ENCODE data around the gene RPS17. TPM values are rescaled to one million over a fixed set of nuclear protein-coding genes. Genes with fewer than 3 reads are reported as not detected.

Gene RPS17
- total and polyA plus RNA-seq, 2 donors (not counting 1 experiment from before 2014, with no cell fraction given) = 2,605 to 4,073 TPM

- H2AFZ ChIP-seq (ENCODE audit: low read length) = no peak overlapping the region
- H3K79me2 ChIP-seq (ENCODE audit: control insufficient read depth, insufficient read depth, low read length) = no peaks in the 10 kb centered on the region
- no peaks in the 10 kb centered on the region for H3K4me1 ChIP-seq (ENCODE audit: control insufficient read depth, extremely low read depth, insufficient read depth, low read length)
- no peak overlapping the region for H3K27ac ChIP-seq (ENCODE audit: insufficient read depth, low read length)
- DNase-seq (ENCODE audit: low read depth in 2 of 2) = no peak
- H3K4me2 ChIP-seq (ENCODE audit: extremely low read depth, insufficient read depth, low read length) = no peak overlapping the region
- no peaks in the 10 kb centered on the region for H3K36me3 ChIP-seq (ENCODE audit: control insufficient read depth, insufficient read depth, low read length)
- H3K9ac ChIP-seq (ENCODE audit: insufficient read depth, low read length) = no peak overlapping the region
- no peaks in the 10 kb centered on the region for H4K20me1 ChIP-seq (ENCODE audit: control insufficient read depth, extremely low read depth, insufficient read depth, low read length)
- no peak overlapping the region for H3K4me3 ChIP-seq (replicated peaks in 1 of 4; ENCODE audit: control extremely low read depth in 1 of 4, insufficient read depth in 1 of 4, low read depth in 3 of 4, low read length in 4 of 4)
- H3K27me3 ChIP-seq (ENCODE audit: control insufficient read depth, insufficient read depth, low read length) = no peaks in the 10 kb centered on the region
- no peaks in the 10 kb centered on the region for H3K9me3 ChIP-seq (ENCODE audit: control insufficient read depth, insufficient read depth, low read depth, low read length)
- TF ChIP-seq CTCF (conservative IDR thresholded peaks at IDR 0.05 in 1 of 2, IDR thresholded peaks at IDR 0.05 in 1 of 2; ENCODE audit: low read depth in 1 of 2, low read length in 2 of 2) = no peak
- TF ChIP-seq EZH2 (IDR thresholded peaks at IDR 0.05; ENCODE audit: low read length, missing control alignments) = no peak
Measured at GRCh38 chr15:82580713-82581112, 40.5 kb upstream of the RPS17 start.

- peaks cover 7% of the 10 kb centered on the region for H3K4me1 ChIP-seq (ENCODE audit: control insufficient read depth, extremely low read depth, insufficient read depth, low read length)
- TF ChIP-seq CTCF (conservative IDR thresholded peaks at IDR 0.05 in 1 of 2, IDR thresholded peaks at IDR 0.05 in 1 of 2; ENCODE audit: low read depth in 1 of 2, low read length in 2 of 2) (no peak), EZH2 (IDR thresholded peaks at IDR 0.05; ENCODE audit: low read length, missing control alignments) (no peak)
- no peak overlapping the region for H3K27ac ChIP-seq (ENCODE audit: insufficient read depth, low read length)
- no peaks in the 10 kb centered on the region for H3K79me2 ChIP-seq (ENCODE audit: control insufficient read depth, insufficient read depth, low read length)
- no peaks in the 10 kb centered on the region for H3K9me3 ChIP-seq (ENCODE audit: control insufficient read depth, insufficient read depth, low read depth, low read length)
- no peak overlapping the region for H3K9ac ChIP-seq (ENCODE audit: insufficient read depth, low read length)
- H3K27me3 ChIP-seq (ENCODE audit: control insufficient read depth, insufficient read depth, low read length) = no peaks in the 10 kb centered on the region
- no peak overlapping the region for H3K4me3 ChIP-seq (replicated peaks in 1 of 4; ENCODE audit: control extremely low read depth in 1 of 4, insufficient read depth in 1 of 4, low read depth in 3 of 4, low read length in 4 of 4)
- DNase-seq (ENCODE audit: low read depth in 2 of 2) = no peak
- no peak overlapping the region for H3K4me2 ChIP-seq (ENCODE audit: extremely low read depth, insufficient read depth, low read length)
- H2AFZ ChIP-seq (ENCODE audit: low read length) = no peak overlapping the region
- no peaks in the 10 kb centered on the region for H4K20me1 ChIP-seq (ENCODE audit: control insufficient read depth, extremely low read depth, insufficient read depth, low read length)
- H3K36me3 ChIP-seq (ENCODE audit: control insufficient read depth, insufficient read depth, low read length) = no peaks in the 10 kb centered on the region
Measured at GRCh38 chr15:82575335-82575734, 35.1 kb upstream of the RPS17 start.

GRCh38 chr15:82572986-82573385 lies 32.7 kb upstream of the RPS17 start:
- TF ChIP-seq CTCF (conservative IDR thresholded peaks at IDR 0.05 in 1 of 2, IDR thresholded peaks at IDR 0.05 in 1 of 2; ENCODE audit: low read depth in 1 of 2, low read length in 2 of 2) = no peak
- no peak for TF ChIP-seq EZH2 (IDR thresholded peaks at IDR 0.05; ENCODE audit: low read length, missing control alignments)
- H3K27ac ChIP-seq (ENCODE audit: insufficient read depth, low read length) = no peak overlapping the region
- peaks cover 7% of the 10 kb centered on the region for H3K4me1 ChIP-seq (ENCODE audit: control insufficient read depth, extremely low read depth, insufficient read depth, low read length)
- H2AFZ ChIP-seq (ENCODE audit: low read length) = no peak overlapping the region
- H3K36me3 ChIP-seq (ENCODE audit: control insufficient read depth, insufficient read depth, low read length) = no peaks in the 10 kb centered on the region
- no peak for DNase-seq (ENCODE audit: low read depth in 2 of 2)
- H3K79me2 ChIP-seq (ENCODE audit: control insufficient read depth, insufficient read depth, low read length) = no peaks in the 10 kb centered on the region
- no peak overlapping the region for H3K9ac ChIP-seq (ENCODE audit: insufficient read depth, low read length)
- H3K4me3 ChIP-seq (replicated peaks in 1 of 4; ENCODE audit: control extremely low read depth in 1 of 4, insufficient read depth in 1 of 4, low read depth in 3 of 4, low read length in 4 of 4) = no peak overlapping the region
- no peak overlapping the region for H3K4me2 ChIP-seq (ENCODE audit: extremely low read depth, insufficient read depth, low read length)
- H3K9me3 ChIP-seq (ENCODE audit: control insufficient read depth, insufficient read depth, low read depth, low read length) = no peaks in the 10 kb centered on the region
- H4K20me1 ChIP-seq (ENCODE audit: control insufficient read depth, extremely low read depth, insufficient read depth, low read length) = no peaks in the 10 kb centered on the region
- no peaks in the 10 kb centered on the region for H3K27me3 ChIP-seq (ENCODE audit: control insufficient read depth, insufficient read depth, low read length)
